ENCODE results near the gene ATXN7L1.

GRCh38 chr7:105872491-105872890 is 3.9 kb downstream of the ATXN7L1 start:
- TF ChIP-seq STAT6 (CRISPR knock-in tag; conservative IDR thresholded peaks at IDR 0.05; ENCODE audit: low read depth) (no peak), RELA (CRISPR knock-in tag; IDR thresholded peaks at IDR 0.05; ENCODE audit: borderline replicate concordance) (no peak), USF1 (CRISPR knock-in tag; IDR thresholded peaks at IDR 0.05) (no peak), CTCF (IDR thresholded peaks at IDR 0.05) (no peak), MXD4 (CRISPR knock-in tag; IDR thresholded peaks at IDR 0.05; ENCODE audit: borderline replicate concordance) (no peak), ATF3 (CRISPR knock-in tag; conservative IDR thresholded peaks at IDR 0.05) (no peak), AFF4 (CRISPR knock-in tag; IDR thresholded peaks at IDR 0.05; ENCODE audit: borderline replicate concordance) (no peak), NFYB (CRISPR knock-in tag; conservative IDR thresholded peaks at IDR 0.05; ENCODE audit: low read depth) (no peak), NR2C2 (CRISPR knock-in tag; IDR thresholded peaks at IDR 0.05) (no peak), TCF7 (CRISPR knock-in tag; IDR thresholded peaks at IDR 0.05; ENCODE audit: low read depth) (no peak), NR3C1 (CRISPR knock-in tag; conservative IDR thresholded peaks at IDR 0.05; ENCODE audit: low read depth) (no peak), TEAD1 (CRISPR knock-in tag; IDR thresholded peaks at IDR 0.05) (no peak), FOXJ3 (CRISPR knock-in tag; IDR thresholded peaks at IDR 0.05; ENCODE audit: borderline replicate concordance) (no peak), USF2 (CRISPR knock-in tag; IDR thresholded peaks at IDR 0.05) (no peak)
